Neural cell (in vitro differentiated cells): ENCODE results near the gene NAA38.

ENCODE experiments used
- CTCF ChIP-seq: fragments of 450-650 bp; IDR thresholded peaks from 2 replicates; pipeline ENCODE4 v1.5.1; 2014; ENCODE audit warnings: antibody characterized with exemption, mild to moderate bottlenecking, moderate library complexity; ENCODE audit not compliant: poor library complexity, severe bottlenecking
- EP300 ChIP-seq: fragments of 450-650 bp; conservative IDR thresholded peaks from 2 replicates; pipeline ENCODE4 v1.6.1; 2014; ENCODE audit warnings: antibody characterized with exemption, mild to moderate bottlenecking, moderate library complexity; ENCODE audit not compliant: poor library complexity, severe bottlenecking
- EZH2 ChIP-seq: fragments of 200-600, 300-800 bp; shearing (Covaris generic), sonication (generic); IDR thresholded peaks from 2 replicates; pipeline ENCODE4 v1.6.1; 2014; ENCODE audit warnings: antibody characterized with exemption, low read length, borderline replicate concordance, mild to moderate bottlenecking; ENCODE audit not compliant: insufficient read depth, poor library complexity, severe bottlenecking
- MXI1 ChIP-seq: fragments of 450-650 bp; conservative IDR thresholded peaks from 2 replicates; pipeline ENCODE4 v1.6.1; 2014; ENCODE audit warnings: antibody characterized with exemption, mild to moderate bottlenecking; ENCODE audit not compliant: poor library complexity, severe bottlenecking
- POLR2AphosphoS5 ChIP-seq: IDR thresholded peaks from 2 replicates; pipeline ENCODE4 v1.6.1; 2012
- TAF1 ChIP-seq: IDR thresholded peaks from 2 replicates; pipeline ENCODE4 v1.6.1; 2012; ENCODE audit warnings: low read depth

- no peak for TF ChIP-seq CTCF
- TF ChIP-seq POLR2AphosphoS5, result no peak
- TF ChIP-seq EP300, result no peak
- TF ChIP-seq EZH2, result no peak
- TF ChIP-seq TAF1, result no peak
- TF ChIP-seq MXI1, result no peak
These were observed 24.1 kb upstream of the NAA38 start for GRCh38 chr17:7881276-7882054.
